ENCODE results near the gene SLC6A12.
A peak's percentile ranks its signal among the peaks of the same experiment; 100 is the strongest.

The SLC6A12 gene

GRCh38 chr12:175759-176158, 38.2 kb downstream of the SLC6A12 start:
- no peak for DNase-seq

DNA sequence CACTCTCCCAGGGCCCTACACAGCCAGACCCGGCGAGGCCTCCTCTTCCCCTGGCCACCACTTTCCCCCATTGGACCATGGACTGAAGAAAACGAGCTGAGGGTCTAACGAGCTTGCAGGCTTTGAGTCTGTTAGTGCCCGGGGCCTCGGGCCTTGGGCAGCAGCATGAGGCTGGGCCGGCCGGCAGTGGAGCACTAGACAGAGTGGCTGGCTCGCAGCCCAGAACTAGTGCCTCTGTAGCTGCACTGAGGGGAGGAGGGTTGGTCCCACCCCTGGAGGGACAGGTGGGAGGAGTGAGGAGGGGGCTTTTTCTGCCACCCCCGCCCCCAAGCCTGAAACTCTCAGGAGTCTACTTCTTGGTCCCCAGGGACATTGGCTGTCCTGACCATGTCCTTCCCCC, 38.7 kb downstream of the SLC6A12 start:
- peak; percentile 8 for DNase-seq

DNA sequence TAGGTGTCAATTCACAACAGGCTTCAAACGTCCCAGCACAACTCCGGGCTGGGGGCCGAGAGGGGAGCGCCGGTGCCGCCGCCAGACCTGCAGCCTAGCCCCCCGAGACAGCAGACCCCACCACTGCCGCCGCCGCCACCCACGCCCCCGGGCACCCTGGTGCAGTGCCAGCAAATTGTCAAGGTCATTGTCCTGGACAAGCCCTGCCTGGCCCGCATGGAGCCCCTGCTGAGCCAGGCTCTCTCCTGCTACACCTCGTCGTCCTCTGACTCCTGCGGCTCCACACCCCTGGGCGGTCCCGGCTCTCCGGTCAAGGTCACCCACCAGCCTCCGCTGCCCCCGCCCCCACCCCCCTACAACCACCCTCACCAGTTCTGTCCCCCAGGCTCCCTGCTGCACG, 39.4 kb downstream of the SLC6A12 start:
- no peak for DNase-seq

DNA sequence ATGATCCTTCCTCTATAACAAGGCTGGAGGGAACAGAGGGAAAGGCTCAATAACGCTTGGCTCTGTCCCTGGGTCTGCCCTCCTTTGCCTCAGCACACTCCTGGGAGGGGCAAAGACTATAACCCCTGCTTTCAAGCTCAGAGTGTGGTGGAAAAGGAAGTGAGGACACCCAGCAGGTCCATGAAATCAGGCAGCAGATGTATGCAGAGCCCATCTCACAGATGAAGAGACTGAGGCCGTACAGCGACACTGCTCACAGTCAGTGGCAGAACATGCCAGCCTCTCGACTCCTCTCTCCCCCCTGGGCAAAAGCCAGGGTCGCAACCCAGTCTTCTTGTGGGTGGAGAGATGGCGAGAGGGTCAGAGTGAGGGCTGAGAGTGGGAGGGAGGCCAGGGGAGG, 39.8 kb downstream of the SLC6A12 start:
- DNase-seq = no peak

- no peak for DNase-seq
Measured at GRCh38 chr12:172732-173161, 41.2 kb downstream of the SLC6A12 start.

DNA sequence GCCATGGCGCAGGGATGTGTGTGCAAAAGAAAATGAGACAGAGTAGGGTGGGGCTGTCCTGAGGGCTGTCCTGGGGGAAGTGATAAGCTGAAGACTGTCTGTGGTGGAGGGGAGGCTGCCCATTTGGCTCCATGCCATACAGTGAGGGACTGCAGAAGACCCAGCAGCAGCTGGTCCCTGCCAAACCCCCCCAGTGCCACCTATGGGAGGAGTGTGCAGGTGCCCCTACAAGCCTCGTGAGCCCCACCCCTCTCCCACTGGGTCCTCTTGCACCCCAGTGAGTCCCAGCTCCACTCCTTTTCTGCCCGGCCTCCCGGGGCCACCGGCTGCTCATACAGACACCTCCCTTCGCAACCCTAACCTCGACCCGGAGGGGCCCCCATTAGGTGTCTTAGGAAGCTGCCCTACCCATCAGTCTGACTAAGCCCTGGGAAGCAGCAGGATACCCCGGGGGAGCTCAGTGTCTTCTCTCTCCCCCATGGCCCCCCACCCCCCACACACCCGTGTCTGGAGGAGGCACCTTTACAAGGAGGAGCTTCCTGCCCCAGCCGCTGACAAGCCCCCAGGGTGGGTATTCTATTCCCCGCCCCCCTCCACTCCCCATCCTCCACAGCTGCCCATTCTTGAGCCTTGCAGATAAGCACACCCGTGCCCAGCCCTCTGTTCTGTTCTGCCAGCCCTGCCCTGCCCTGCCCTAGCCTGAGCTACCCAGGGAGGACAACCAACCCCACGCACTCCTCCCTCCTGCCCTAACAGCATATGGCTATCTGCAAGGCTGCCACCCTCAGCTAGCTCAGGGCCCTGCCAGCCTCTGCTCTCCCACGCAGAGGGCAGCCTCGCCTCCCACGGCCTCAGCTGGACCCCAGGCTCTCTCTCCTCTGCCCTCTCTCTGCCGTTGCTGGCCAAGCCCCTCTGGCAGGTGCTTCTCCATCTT, 41.9 kb downstream of the SLC6A12 start:
- DNase-seq = peak; percentile 55

DNA sequence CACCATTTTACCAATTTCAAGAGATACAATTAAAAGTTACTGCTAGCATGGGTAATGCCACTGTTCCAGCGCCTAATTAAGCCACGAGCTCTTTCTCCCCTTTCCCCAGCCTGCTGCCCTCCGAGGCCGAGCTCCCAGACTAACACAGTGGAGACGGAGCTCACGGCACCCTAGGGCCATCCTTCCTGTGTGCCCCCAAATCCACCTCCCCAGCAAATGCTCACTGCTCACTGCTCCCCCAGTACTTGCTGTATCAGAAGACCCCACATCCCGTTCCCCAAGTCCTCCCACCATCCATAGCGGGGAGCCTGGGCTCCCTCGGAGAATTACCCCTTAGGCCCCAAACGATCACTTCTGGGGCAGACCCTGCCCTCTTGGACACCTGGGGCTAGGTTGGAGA, 42.7 kb downstream of the SLC6A12 start:
- no peak for DNase-seq

DNA sequence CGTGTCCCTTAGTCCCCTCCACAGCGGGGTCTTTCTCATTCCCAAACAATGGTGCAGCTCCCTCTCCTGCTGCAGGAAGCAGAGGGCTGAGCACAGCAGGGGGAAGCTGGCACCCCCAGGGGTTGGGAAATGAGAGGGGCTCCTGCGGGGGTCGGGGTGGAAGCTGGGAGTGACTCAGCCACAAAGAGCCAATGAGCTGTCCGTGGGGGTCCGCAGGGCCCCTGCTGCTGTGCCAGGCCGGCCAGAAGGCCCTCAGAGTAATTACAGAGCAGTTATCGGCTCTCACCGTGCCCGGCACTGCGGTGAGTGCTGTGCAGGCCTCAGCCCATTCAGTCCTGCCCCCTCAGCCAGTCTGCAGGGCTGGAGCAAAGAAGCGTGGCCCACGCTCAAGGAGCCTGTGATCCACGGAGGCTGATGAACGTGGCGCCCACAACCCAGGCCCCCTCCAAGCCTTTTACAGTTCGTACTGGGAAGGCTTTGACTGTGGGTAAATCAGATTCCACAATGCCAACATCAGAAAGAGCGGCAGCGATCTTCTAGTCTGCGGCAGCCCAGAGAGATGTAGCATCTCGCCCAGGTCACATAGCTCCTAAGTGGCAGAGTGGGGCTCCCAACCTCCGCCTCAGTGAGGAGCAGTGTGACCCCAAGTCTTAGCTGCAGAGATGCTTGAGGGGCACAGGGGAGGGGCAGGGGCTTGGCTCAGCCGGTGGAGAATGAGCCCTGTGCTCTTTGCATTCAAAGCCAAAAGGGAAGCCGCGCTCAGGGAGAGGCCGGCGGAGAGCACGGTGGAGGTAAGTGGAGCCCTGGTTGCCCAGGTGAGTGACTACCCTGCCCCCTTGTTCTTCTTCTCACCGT, 43.4 kb downstream of the SLC6A12 start:
- DNase-seq = no peak

DNA sequence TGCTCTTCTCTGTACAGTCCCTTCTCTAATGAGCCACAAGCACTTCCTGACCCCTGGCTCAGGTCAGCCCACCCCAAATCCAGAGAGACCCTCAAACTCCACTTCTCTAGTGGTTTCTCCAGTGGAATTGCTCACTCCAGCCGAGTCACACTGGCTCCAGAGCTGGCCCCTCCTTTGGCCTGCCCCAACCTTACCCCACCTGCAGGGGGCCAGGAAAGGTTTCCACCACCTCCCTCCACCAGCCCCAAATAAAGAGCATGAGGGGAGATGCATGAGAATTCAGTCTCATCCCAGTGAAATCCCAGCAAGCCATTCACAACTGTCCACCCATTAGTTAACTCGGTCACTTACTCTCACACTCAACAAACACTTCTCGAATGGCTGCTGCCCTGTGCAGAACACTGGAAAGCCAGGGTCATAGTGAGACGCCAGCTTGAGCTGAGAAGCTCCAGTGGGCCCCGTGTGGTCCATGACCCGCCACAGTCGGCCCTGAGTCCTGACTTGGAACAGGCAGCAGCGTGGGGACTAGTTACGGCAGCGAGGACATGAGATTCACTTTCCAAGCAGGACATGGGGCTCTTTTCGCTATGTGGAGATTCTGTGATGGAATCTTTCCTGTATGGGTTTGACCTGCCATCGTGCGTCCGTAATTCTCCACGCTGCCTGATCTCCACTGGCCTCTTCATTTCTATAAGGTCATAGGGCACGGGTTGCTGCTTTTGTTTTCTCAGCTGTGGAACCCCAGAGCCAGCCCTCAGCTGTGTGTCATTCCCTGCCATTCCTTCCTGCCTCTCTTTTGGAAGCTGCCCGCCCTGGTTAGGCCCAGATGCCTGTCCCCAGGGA, 44.2 kb downstream of the SLC6A12 start:
- DNase-seq = no peak

DNA sequence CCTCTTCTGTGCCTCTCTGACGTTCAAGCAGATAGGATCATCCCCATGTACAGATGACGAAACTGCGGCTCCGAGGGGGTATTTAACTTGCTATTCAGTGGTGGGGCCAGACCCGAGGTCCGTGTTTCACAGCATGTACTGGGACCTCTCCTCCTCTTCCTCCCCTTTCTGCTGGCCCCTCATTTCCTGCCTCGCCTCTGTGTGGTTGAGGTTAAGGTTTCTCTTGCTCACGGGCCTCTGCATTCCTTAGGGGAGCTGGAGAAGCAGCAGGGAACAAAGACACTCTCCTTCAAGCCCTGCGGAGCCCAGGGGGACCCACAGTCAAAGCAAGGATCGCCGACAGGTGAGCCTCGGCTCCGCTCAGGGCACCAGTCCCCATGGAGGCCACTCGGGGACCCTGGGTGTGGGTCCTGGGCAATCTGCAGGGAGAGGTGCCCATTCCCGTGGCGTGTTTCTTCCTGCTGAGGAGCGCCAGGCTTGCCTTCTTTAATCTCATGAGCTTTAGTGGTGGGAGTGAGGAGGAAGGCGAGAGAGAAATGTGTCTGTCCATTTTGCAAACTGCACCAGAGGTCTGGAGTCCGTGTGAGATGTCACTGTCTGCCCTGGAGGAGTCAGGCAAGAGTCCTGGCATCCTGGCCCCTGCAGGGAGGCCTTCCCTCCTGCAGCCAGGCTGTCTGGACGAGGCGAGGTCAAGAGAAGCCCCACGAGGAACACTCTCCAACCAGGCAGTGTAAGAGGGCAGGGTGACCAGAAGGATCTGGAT, 45.0 kb downstream of the SLC6A12 start:
- DNase-seq = no peak

DNA sequence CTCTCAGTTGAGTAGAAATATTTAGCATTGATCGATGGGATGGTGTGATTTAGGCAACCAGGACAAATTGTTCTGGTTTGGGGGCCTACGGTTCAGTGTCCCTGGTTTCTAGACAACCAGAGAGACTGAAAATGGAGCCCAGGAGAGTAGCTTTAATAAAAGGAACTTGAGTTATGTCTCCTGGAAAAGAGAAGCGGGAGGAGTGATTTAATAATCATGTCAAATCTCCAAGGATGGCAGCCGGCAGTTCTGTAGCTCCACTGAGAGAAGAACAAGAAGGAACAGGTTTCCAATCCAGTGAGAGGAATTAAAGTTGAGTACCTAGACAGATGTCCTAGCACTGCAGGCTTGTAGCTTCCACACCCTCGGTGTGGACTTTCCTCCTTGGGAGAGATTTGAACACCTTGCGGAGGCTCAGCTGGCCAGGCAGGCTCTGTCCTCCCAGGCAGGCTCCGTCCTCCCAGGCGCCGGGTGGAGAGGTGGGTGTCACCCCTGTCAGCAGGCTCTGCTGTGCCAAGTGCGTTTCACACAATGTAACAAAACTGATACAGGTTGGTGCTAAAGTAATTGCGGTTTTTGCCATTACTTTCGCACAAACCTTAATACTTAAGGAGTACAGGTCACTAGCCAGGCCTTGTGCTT, 45.9 kb downstream of the SLC6A12 start:
- no peak for DNase-seq

- DNase-seq = no peak
Measured at GRCh38 chr12:166425-167075, 47.4 kb downstream of the SLC6A12 start.

GRCh38 chr12:165862-166368, 48.0 kb downstream of the SLC6A12 start:
- DNase-seq = no peak

GRCh38 chr12:164207-164606, 49.8 kb downstream of the SLC6A12 start:
- DNase-seq = no peak

DNA sequence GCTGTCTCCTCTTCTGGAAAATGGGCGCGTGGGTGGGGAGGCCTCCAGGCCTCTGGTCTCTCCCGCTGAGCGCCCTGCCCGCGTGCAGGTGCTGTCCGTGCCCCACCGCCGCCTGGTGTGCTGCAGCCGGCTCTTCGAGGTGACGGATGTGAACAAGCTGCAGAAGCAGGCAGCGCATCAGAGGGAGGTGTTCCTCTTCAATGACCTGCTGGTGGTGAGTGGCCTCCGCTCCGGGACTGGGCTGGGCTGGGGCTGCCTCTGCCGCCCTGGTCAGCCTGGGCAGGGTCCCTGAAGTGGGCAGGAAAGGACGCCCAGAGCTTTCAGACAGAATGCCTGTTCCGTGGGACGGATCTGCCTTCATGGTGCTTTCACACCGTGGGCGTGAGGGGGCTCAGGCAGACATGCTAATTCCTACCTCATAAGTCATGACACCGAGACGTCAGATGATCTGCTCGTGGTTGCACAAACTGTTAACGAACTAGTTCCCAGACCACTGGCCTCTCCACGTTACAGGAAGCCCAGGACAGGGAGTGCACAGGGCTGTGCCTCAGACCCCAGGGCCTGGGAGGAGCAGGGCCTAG, 50.5 kb downstream of the SLC6A12 start:
- DNase-seq = no peak

DNA sequence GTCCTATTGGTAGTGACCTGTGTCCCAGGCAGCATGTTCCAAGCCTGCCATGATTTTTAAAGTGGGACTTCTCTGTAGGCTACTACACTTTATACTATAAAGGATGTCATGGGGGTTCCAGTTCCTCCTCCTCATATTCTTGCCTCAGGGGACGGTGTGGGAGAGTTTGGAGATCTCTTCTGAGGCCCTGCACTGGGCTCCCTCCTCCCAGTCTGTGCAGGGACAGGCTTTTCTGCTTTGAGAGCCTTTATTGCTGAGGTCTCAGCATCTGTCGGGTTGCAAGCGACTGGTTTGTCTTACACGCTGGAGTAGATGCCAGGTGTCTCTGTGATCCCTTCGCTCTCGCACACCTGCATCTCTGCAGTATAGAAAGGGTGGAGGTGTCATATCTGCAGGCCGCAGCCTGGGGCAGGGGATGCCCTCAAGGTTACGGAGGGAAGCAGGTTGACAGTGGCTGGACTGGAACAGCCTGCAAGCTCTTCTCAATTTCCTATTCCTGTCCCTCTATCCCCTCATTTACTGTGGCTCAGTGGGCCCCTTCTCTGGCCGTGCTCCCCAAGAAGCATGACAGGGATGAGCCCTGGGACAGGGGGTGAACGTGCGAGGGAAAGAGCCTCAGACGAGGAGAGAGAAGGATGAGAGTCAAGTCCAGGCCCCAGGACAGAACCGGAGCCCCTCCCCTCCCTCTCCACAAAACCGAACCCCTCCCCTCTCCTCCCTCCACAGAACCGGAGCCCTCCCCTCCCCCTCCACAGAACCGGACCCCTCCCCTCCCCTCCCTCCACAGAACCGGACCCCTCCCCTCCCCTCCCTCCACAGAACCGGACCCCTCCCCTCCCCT, 51.3 kb downstream of the SLC6A12 start:
- no peak for DNase-seq

GRCh38 chr12:161823-162222, 52.1 kb downstream of the SLC6A12 start:
- DNase-seq = no peak

GRCh38 chr12:160858-161257, 53.1 kb downstream of the SLC6A12 start:
- no peak for DNase-seq

DNA sequence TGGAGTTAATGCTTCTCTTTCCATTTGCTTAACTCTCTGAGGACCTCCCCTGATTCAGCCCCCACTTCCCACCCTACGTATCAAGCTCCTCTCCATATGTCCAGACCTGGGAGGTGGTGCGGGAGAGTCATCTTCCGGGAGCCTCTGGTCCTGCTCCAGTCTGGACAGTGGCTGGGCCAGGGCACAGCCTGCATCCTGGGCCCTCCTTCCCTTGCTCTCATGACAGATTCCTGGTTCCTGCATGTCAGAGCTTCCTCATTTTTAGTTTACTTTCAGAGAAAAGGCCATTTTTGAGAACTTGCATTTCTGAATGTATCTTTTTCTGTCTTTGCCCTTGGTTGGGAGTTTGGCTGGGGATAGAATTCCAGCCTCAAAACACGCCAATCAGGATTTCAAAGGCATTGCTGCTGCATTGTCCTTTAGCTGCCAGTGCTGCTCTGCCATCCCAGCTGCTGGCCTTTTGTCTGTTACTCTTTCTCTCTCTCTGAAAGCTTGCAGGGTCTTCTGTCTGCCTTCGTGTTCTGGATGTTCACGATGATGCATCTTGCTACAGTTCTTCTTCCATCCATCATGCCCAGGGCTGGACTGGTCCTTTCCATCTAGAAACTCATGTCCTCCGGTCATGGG, 54.7 kb downstream of the SLC6A12 start:
- DNase-seq = no peak

Measured in COR-L47 (cell line).